GM18858 (cell line): ENCODE results near the gene FOXO3B.
"Not testable (repeated sequence)": the region's sequence is repeated elsewhere in the genome, so short reads cannot be mapped to it uniquely, and the experiment has no call there.

Experiments used
- ATAC-seq: cut with Tn5 transposase; IDR thresholded peaks from one replicate; pipeline ENCODE4 v1.9.1; 2021; ENCODE audit not compliant: unreplicated experiment

The FOXO3B gene

DNA sequence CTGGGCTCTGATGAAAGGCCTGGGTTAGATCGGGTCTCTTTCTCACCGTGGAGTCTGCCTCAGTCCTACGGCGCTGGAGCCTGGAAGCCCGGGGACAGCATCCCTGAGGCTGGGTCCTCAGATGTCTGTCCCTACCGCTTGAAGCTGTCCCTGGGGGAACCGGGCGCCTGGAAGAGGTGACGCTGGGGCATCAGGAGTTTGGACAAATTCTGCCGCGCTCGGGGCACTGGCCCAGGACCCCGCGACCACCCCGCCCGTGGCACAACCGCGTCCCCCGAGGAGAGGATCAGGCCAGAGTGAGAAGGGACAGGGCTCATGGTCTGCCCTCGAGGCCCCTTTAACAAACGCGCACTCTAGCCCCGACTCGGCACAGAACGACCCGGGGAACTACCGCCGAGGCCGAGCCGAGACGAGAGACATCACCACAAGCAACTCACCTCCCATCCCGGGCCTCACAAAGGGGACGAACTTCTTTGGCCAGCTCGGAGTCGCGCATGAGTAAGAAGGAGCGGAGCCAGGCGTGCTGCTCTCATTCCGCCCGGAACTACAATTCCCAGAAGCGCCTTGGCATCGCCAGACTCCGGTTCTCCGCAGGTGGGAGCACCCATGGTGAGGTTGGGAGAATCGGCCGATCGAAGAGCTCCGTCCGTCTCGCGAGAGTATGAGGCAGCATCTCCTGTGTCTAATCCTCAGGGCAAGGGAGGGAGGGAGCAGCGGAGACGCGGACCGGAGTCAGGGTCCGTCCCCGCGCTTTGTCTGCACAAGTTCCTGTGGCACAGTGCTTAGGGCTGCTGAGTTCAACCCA is at the start of gene FOXO3B:
Gene FOXO3B (minus strand): TSS at position 548 of the 805 bp plus-strand sequence. CDS start 663 bp downstream, outside the sequence.
- ATAC-seq, result peak; percentile 68

DNA sequence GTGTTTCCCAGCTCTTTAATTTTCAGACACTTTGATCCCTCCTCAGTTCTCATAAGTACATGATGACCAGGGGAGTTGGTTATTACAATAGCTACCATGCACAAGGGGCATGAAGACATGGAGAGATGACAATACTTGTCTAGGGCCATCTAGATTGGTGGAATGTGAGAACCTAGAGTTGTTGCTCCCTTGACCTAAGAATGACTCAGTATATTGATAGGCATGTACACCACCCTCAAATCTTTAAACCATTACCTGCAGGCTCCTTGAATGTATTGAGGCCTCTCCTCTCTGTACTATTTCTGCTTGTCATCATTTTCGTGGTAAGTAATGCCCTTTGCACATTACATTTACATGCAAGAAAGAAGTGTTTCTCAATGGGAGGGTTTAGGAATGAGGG is 41.4 kb upstream of the FOXO3B start:
- ATAC-seq, result not testable (repeated sequence)

DNA sequence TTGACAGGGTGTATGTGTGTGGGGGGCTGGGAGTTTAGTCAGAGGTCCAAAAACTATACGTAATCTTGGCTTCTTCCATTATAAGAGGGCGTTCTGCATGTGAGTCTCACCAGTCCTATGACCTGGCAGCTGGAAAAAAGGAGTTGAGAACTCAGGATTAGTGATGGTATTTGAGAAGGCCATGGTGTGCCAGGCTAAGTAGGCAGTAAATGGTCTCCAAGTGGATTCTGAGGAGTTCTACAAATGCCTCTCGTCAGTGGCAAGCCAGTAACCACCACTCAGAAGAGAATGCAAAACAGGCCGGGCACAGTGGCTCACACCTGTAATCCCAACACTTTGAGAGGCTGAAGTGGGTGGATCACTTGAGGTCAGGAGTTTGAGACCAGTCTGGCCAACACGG is 40.5 kb upstream of the FOXO3B start:
- ATAC-seq, result not testable (repeated sequence)

DNA sequence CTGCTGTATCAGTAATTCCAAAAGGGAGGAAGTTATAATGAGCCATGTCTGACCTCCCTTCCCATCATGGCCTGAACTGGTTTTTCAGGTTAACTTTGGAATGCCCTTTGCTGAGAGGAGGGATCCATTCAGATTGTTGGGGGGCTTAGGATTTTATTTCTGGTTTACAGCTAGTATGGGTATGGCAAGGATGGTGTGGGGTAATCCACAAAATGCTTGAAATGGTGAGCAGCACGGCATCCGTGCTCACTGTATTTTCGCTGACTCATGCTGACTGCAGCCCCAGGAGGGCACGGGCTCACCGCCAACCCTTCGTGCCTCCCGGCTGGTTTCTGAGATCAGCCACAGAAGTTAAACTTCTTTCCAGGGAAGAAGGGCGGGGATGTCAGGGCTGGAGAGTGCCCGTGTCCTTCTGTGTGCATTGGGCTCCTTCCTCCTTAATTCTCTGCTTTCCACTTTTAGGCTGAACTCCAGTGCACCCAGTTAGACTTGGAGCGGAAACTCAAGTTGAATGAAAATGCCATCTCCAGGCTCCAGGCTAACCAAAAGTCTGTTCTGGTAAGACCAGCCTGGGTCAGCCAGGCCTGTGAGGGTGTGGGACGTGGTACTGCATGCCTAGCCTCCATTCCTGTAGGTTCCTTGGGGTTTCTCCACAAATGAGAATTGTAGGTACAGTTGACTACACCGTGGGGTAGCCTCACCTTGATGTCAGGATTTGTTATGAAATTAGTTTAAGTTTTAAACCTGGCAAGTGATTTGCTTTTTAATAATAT is 39.8 kb upstream of the FOXO3B start:
- ATAC-seq, result not testable (repeated sequence)

DNA sequence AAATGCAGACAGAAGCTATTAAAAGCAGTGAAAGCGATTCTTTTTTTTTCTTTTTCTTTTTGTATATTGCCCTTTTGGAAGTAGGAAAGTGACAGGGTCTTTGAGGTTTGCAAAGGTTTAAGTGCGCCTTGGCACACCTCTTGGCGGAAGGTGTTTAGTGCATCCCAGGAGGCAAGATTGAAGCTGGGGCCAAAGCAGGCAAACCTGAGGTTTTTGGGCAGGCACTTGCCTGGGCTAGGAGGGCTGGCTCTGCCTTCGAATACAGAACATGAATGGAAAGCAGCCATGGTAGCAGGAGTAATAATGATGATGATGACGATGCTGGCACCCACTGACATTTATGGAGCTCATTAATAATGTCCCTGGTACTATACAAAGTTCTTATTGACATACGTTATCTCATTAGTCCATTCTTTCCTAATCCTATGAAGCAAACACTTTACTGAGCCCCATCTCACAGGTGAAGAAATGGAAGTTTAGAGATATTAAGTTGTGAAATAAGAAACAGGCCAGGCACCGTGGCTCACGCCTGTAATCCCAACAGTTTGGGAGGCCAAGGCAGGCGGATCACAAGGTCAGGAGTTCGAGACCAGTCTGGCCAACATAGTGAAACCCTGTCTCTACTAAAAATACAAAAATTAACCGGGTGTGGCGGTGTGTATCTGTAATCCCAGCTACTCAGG is 37.5 kb upstream of the FOXO3B start:
- ATAC-seq, result not testable (repeated sequence)

DNA sequence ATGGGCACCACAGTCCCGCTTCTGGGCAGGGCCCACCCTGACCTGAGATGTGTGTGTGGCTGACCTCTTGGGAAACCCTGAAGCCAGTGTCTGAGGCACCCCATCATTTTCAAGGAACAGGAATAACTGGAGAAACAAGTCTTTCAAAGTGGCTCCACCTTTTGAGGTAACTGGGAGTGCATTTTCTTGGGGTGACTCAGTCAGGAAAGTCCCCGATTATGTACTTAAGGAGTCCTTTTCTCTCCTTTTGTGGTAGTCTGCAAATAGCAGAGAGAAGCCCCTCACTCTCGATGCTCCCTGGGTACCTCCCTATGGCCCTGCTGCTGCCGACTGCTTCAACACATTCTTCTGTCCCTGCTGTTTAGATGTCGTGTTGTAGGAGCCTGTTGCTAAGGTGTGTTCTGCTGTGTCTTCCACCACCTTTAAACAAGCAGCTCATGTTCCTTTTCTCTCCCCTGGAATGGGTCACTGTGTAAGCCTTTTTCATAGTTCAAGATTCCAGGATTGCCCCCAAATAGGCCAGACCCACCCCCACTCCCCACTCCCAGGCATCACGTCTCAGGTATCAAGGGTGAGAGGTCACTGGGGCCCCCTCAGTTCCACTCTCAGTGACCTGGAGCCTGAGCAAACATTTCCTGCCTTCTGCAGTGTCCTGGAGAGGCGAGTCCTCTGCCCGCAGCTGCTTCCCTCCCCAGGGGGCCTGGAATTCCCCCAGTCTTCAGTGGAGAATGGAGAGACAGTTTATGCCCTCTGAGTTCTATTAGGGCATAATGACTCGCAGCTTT is 36.7 kb upstream of the FOXO3B start:
- ATAC-seq, result not testable (repeated sequence)

DNA sequence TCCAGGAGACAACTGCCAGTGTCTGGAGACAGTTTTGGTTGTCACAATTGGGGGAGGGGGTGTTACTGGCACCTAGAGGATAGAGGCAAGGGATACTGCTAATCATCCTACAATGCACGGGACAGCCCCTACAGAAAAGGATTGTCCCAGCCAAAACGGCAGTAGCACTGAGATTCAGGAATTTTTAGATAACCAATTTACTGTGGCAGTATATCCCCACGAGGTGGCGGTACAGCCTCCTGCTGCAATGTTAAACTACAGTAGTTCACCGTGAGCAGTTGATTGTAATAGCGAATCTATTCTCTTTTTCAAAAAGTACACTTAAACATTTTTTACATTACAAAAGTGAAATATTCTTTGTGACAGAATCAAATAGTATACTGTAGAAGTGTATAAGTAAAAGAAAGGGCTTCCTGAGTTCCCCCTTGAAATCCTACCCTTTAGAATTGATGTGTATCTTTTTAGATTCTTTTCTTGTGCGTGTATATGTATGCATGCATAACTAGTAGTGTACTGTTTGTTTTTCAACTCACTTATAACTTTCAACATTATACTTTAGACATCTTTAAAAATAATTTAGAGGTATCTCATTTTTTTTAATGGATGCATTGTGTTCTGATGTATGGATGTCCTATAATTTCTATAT is 30.4 kb upstream of the FOXO3B start:
- not testable (repeated sequence) for ATAC-seq

DNA sequence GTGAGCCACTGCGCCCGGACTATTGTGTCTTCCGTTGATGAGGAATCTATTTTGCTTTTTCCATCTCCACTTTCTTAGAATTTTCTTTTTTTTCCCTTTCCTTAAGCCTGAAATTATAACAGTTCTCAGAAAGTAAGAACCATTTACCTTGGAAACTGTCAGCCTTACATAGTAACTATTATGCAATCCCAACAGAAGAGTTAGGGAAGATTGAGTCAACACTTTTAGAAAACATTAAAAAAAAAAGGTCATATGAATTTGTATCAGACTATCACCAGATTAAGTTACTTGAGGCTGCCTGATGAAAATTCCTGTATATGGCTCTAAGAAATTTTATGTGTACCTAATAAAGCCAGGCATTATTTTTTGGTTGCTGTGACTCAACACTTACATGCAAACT is 26.1 kb upstream of the FOXO3B start:
- not testable (repeated sequence) for ATAC-seq

DNA sequence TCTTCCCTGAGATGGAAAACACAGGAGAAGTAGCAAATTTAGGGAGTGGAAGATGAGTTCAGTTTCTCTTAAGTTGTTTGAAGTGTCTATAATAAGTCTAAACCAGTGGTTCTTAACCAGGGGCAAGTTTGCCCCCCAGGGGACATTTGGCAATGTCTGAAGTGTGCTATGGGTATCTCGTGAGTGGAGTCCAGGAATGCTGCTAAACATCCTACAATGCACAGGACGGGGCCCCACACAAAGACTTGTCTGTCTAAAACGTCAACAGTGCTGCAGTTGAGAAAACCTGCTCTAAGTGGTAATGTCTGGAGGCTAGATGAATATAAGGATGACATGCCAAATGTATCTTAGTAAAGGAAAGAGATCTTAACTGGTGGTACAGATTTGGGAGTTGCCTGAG is 23.8 kb upstream of the FOXO3B start:
- ATAC-seq, result not testable (repeated sequence)

DNA sequence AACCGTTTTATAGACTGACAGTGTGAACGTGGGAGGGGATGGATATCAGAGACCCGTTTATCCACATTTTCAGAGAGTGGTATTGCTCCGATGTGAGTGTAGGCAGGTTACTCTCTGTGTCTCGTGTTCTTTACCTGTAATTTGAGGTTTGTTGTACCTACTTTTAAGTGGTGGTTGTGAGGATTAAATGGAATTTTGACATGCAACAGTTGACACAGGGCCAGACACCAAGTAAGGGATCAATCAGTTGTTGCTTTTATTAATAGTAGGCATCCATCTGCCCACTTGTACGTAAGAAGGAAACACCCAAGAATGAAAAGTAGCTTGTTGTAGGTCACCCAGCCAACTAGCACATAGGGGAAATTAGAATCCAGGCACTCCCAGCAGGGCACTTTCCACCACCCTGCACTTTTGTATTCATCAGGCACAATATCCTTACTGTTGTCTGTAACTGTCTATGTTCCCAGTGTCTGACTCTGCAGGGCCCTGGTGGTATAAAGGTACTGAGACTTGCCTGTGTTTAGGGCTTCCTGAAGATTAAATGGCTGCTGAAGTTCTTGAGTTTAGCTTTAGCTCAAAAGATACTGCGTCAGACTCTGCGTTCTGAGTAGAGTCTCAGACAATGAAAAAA is 16.5 kb upstream of the FOXO3B start:
- not testable (repeated sequence) for ATAC-seq

DNA sequence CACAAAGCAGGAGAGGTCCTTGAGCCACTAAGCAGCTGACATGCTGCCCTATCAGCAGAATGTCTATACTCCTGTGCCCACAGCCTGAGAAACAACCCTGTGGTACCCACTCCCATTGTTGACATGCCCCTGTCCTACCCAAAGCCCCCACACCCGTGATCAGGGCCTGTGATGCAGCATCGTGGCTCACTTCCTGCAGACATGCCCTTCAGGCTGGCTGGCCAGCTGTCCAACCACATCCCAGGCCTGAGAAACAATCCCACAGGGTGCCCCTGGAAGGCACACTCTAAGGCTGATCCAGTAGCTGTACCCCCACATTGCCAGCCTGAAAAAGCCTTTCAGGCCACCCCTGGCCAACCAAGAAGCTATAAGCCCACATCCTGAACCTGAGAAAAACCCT is 13.0 kb upstream of the FOXO3B start:
- not testable (repeated sequence) for ATAC-seq

DNA sequence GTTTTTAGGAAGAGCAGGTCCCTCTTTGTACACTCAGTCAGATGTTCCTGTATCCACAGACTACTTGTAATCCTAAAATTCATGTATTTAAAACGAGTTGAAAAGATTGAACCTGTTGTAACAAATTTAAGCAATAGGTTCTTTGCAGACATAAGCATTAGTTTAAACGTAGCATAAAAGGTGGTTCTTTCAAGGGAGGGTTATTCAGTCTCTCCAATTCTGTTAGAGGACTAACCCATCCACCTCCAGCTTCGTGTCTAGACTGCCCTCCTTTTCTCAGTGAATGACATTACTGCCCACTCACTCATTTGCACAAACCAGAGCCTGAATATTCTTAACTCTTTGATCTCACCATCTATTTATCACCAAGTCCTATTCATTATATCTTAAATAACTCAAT is 554 bp upstream of the FOXO3B start:
- not testable (repeated sequence) for ATAC-seq

DNA sequence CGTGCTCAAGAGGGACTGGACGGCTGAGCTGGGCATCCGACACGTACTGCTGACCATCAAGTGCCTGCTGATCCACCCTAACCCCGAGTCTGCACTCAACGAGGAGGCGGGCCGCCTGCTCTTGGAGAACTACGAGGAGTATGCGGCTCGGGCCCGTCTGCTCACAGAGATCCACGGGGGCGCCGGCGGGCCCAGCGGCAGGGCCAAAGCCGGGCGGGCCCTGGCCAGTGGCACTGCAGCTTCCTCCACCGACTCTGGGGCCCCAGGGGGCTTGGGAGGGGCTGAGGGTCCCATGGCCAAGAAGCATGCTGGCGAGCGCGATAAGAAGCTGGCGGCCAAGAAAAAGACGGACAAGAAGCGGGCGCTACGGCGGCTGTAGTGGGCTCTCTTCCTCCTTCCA is 4.7 kb downstream of the FOXO3B start:
- not testable (repeated sequence) for ATAC-seq

DNA sequence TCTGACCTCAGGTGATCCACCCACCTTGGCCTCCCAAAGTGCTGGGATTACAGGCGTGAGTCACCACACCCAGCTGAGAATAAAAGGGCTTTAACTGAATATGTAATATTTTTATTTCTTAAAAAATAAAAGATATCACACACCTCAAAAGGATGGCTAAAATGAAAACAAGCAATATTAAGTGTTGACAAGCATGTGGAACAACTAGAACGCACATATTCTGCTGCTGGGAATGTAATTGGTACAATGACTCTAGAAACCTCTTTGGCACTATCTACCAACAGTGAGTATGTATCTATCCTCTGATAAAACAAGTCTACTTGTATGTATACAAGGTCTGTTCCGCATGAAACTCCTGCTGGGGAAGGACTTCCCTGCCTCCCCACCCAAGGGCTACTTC is 5.2 kb downstream of the FOXO3B start:
- not testable (repeated sequence) for ATAC-seq

DNA sequence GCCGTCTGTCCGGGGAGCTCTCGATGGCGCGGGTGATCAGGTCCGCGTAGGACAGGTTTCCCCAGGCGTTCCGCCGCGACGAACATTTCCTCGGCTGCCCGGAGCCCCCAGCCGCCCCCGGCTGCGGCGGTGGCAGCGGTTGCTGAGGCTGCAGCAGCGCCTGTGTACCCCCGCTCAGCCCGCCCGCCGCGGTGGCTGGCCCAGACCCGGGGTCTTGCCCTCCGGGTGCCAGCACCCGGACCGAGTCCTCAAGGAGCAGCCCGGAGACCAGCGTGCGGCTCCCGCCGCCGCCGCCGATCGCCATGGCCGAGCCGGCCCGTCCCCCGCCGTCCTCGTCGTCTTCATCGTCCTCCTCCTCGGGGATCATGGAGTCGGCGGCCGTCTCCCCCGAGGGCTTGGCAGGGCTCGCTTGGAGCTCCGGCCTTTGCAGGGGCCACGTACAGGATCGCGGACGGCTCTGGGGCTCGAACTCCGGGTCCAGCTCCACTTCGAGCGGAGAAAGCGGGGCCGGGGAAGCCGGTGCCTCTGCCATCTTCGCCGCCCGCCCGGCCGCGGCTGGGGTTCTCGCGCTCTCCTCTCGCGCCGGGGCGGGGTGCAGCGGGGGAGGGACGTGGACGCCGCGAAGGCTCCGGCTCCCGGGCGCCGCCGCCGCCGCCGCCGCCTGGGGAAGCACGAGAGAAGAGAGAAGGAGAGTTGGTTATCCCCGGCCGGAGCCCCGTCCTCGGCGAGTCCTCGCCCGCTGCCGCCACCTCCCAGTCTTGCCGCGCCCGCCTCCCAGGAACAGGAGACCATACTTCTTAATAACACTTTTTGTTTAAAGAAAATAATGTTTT is 9.5 kb downstream of the FOXO3B start:
- not testable (repeated sequence) for ATAC-seq

DNA sequence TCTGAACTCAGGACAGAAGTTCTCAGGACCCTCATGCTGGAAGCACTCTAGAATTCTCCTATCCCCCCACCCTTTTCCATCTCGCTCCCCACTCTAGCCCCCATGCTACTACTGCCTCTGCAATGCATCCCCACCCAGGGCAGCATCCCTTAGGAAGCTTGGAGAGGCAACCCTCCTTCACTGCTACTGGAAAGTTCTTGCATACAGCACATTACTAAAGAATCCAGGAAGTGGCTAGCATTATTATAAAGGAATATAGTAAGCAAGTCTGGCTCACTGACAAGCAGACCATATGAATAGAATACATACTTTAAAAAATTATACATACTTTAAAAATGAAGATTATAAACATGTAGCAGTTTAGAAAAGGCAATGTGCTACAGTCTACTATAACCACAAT is 13.5 kb downstream of the FOXO3B start:
- not testable (repeated sequence) for ATAC-seq

DNA sequence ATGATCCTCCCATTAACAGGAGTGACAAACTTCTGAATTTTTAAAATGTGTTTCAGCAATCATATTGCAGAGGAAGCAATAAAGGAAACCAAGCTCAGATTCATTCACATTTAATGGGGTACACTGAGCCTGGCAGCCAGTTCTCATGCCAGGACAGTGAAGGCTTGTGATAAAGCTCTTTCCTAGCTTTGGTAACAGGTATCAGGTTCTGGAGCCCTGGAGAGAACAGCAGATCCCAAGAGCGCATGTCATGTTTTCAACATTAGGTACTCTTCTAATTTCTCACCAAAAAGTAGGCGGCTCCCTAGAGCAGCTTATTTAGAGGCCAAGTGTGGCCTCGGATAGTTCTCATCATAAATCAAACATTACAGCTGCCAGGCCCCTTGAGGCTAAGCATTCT is 14.6 kb downstream of the FOXO3B start:
- not testable (repeated sequence) for ATAC-seq

DNA sequence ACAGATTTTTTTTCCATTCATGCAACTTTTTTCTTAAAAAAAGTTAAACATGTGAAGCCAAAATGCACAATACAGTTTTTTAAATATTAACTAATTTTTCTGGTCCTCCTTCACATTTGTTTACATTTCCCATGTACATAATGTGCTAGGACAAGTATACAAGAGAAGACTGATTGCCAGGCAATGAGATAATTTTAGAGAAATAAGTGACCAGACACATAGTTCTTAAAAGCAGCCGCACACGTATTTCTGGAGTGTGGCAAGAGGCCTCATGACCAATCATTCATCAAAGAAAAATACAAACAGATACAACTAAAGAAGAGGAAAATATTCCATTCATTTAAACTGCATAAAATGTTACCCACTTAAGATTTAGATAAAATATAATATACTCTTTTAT is 15.8 kb downstream of the FOXO3B start:
- not testable (repeated sequence) for ATAC-seq
